ELF-1 (cell line): ENCODE measurements around the gene POU2AF3.
"Not testable (repeated sequence)": the region's sequence is repeated elsewhere in the genome, so short reads cannot be mapped to it uniquely, and the experiment has no call there.

ENCODE experiments used
- DNase-seq: peaks from one replicate; pipeline ENCODE4 v3.0.0-alpha.2; 2016; ENCODE audit warnings: low read depth, low spot score

The POU2AF3 gene, protein sequence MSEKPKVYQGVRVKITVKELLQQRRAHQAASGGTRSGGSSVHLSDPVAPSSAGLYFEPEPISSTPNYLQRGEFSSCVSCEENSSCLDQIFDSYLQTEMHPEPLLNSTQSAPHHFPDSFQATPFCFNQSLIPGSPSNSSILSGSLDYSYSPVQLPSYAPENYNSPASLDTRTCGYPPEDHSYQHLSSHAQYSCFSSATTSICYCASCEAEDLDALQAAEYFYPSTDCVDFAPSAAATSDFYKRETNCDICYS

DNA sequence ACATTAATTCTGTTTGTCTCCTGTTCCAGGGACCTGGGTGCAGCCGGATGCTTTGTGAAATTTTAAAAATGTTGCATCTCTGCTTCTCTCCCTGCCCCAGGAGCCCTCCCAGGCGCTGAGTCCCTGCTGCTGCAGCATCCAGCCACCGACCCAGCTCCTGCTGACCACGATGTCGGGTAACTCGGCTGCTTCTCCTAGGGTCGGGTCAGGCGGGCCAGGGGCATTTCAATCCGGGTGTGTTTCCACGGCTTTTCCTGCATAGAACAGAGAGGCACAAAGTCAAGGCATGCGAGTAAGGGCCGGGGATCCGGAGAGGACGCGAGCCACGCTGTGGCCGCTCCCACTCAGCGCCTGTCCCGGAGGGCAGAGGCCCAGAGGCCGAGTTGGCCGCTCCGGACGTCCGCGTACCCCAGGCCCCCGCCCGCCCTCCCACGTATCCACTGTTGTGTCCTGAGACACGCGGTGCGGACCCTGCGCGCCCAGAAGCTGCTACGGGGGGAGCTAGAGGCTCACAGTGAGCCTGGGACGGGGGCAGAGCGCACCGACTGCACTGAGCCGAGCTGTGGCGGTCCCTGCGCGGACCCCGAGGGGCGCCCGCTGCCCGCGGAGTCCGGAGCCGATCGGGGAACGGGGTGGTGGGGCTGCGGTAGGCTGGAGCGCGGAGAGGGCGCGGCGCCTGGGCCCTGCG, at the start of gene POU2AF3:
Gene POU2AF3 (plus strand): TSS at position 134 of the 688 bp plus-strand sequence. CDS start 36 bp downstream, at position 170.
- no peak for DNase-seq

DNA sequence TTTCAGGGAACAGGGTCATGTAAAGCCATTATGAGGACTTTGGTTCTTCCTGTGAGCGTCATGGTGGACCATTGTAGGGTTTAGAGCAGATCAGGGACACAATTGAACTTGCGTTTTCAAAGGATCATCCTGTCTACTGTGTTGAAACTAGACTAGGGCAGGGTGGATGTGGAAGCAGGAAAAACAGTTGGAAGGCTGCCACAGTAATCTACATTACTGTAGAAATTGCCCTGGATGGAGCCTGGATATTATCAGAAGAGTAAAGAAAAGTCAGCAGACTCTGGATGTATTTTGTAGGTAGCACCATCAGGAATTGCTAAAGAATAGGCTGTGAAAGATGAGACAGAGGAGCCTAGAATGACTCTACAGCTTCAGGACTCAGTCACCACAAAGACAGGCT, 47.4 kb upstream of the POU2AF3 start:
- no peak for DNase-seq

DNA sequence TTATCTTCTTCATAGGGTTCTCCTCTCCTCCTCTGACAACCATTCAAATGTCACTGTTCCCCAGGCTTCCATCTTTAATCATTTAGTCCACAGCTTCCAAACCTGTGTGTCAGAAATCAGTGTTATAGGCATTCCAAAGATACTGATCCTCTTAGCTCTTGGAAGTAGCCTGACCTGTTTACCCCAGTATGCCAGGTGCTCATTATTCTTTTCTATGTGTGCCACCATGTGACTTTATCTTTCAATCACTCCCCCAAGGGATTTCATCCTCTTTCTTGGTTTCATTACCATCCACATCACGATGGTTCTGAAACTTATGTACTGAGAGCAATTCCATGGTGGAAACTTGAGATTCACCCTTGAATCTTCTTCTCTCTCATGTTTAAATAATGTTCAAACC, 45.2 kb upstream of the POU2AF3 start:
- DNase-seq, result no peak

DNA sequence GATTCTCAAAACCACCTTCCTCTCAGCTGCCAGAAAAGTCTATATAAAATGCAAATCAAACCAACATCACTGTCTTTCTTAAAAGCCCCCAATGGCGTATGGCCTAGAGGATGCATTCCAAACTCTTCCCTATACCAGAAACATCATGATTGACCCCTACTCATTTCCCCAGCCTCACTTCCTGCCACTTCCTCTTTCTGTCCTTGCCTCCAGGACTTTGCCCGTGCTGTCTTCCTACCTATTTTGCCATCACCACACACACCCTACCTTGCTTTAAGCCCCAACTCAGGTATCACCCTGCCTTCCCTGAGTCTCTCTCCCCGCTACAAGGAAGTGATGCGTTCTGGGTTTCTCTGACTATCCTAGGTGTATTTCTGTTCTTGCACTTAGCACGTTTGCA, 44.7 kb upstream of the POU2AF3 start:
- no peak for DNase-seq

DNA sequence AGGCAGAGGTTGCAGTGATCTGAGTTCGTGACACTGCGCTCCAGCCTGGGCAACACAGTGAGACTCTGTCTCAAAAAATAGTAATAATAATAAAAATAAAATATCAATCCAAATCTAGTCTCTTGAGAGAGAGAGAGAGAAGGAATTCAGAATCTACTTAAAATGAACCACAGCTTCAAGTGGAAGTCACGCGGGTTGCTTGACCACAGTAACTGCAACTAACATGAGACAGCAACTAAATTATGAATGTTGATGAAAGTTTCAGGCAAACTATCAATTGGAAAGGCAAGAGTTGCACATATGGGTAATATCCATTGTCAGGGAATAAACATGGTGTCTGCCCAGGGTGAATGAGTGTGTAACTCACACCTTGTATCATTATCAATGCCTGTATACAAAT, 40.3 kb upstream of the POU2AF3 start:
- no peak for DNase-seq

DNA sequence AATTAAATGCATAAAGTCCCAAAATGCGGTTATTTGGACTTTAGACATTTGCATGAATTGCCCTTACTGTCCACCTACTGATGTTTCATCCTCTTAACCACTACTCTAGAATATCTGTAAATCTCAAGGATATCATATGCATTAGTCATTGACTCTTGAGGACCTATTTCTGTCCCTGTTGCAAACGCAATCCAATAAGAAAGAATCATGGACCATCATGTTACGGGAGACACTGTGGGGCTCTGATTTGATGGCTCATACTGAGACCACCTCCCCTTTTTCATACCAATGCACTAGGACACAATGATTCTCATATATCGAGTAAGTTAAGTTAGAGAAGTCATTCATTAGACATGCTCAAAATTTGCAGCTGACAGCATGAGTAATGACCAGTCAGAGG, 38.5 kb upstream of the POU2AF3 start:
- DNase-seq, result no peak

DNA sequence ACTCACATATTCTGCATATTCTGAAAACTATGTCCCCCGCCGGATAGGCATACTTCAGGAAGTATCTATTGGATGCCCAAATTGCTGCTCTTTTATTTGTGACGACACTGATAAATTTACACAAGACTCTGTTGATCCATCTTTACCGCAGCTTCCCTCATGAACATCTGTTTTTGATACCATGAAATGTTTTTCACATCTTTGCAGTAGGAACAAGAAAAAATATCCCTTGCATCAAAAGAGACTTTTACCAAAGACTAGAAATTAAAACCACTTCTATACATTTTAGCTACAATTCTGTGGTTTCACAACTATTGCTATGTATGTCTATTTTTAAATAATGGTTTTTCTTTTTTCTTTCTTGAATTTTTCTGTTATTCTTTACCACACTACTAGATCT, 37.5 kb upstream of the POU2AF3 start:
- no peak for DNase-seq

DNA sequence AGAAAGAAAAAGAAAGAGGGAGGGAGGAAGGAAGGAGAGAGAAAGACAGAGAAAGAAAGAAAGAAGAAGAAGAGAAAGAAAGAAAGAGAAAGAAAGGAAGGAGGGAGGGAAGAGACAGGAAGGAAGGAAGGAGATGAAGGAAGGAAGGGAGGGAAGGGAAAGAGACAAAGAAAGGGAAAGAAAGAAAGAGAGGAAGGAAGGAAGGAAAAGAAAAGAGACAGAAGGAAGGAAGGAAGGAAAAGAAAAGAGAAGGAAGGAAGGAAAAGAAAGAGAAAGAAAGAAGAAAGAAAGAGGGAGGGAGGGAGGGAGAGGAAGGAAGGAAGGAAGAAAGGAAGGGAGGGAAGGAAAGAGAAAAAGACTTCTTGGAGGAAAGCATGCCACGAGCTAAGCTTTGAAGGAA, 33.7 kb upstream of the POU2AF3 start:
- DNase-seq, result no peak

DNA sequence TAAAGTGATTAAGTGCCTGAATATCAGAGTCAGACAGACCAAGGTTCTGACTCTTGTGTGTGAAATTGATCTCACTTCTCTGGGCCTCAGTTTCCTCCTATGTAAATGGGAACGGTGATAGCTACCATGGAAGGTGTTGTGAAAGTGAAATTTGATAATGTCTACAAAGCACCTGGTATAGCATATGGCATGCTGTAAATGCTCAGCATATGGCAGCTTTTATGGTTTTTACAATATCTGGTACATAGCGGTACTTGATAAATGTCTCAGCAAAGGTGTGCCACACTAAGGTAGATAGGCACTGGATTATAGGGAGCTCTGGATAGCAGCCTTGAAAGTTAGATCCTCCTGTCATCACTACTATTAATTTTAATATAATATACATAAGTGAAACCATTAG, 32.9 kb upstream of the POU2AF3 start:
- no peak for DNase-seq

DNA sequence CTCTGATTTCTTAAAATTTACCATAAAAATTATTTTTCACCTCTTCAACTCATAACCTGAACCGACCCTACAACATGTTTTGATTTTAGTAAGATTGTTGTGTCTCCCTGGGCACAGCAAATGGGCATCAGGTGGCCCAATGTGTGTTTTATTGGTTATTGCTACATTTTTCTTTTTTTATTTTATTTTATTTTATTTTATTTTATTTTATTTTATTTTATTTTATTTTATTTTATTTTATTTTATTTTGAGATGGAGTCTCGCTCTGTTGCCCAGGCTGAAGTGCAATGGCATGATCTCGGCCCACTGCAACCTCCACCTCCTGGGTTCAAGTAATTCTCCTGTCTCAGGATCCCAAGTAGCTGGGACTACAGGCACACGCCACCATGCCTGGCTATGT, 30.0 kb upstream of the POU2AF3 start:
- not testable (repeated sequence) for DNase-seq

DNA sequence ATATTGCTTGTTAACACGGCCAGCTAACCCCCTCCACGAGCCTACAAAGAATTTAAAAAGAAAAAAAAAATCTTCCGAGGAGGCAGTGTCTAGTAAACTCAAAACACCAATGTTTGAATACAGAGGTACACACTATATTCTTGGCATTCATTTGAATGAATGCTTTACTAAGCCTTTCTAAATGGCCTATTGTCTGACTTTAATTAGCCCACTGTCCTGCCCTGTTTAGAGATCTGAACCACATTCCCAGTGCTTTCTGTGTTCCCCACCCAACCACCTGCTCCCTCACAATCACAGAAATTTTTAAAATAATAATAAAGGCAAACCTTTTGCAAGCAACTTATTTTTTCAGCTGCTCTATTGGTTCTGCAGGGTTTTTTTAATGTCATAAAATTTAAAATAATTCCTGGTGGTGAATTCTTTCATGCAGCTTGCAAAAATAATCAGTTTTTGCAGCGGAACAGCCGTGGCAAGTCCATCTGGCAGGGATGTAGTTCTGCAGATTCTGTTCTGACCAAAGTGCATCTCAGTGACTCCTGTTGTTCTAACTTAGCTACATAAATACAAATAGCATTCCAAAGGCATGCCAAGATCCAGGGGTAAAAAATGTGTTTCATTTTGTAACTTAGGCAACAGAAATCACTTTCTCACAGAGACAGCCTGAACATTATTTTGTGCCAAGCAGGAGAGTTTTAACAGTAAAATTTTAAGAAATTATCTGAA, 29.0 kb upstream of the POU2AF3 start:
- no peak for DNase-seq

DNA sequence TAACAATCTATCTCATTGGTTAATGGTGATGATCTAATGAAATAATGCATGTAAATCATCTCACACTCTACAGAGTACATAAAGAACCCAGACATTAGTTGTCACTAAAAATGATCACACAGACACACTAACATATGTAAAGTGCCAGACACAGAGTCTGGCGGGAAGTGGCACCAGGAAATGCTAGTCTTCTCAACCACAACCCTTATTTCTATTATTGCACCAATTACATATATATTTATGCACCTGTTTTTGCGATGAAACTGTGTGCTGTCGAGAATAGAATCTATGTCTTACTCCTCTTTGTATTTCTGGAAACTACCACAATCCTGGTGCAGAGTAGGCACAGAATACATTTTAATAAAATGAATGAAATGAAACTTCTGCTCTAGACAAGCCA, 25.9 kb upstream of the POU2AF3 start:
- no peak for DNase-seq

DNA sequence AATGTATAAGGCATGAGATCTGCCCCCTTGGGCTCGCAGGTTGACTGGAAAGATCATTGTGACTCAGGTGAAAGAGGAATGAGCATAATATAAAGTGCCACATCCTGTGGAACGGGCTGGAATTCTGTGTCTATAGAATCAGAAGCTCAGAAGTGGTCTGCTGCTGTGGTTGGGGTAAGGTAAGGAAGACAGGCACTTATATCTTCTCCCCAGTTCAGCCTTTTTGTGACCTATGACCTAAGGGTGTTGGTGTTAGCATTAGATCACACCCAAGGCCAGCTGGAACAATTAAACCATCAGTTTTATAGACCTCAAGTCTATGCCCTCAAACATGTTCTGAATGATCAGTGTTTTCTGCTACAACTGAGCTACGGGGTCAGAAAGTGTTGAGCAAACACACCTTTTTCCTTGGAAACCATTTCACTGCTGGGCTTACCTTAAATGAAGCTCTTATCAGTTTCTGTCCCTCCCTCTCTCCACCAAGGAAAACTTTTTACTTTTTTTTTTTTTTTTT, 15.7 kb upstream of the POU2AF3 start:
- DNase-seq, result no peak

DNA sequence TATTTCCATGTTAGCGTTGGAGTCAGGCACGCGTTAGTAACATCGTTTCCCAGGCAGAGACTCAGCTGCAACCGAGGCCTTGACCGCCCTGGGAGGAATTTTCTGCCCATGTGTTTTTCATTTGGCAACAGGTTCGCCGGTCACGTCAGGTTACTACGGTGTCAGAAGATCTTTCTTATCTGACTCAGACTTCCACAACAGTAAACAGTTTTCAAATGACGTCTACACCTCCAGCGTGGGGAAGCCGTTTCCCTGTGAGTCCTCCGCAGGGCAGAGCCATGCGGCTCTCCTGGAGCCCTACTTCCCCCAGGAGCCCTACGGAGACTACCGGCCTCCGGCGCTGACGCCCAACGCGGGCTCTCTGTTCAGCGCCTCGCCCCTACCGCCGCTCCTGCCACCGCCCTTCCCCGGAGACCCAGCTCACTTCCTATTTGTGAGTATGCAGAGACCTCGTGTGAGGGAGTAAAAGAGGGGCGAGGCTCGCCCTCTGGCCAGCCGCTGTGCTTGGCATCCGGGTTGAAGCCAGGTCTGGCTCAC, 14.3 kb upstream of the POU2AF3 start:
- peak; percentile 57 for DNase-seq

DNA sequence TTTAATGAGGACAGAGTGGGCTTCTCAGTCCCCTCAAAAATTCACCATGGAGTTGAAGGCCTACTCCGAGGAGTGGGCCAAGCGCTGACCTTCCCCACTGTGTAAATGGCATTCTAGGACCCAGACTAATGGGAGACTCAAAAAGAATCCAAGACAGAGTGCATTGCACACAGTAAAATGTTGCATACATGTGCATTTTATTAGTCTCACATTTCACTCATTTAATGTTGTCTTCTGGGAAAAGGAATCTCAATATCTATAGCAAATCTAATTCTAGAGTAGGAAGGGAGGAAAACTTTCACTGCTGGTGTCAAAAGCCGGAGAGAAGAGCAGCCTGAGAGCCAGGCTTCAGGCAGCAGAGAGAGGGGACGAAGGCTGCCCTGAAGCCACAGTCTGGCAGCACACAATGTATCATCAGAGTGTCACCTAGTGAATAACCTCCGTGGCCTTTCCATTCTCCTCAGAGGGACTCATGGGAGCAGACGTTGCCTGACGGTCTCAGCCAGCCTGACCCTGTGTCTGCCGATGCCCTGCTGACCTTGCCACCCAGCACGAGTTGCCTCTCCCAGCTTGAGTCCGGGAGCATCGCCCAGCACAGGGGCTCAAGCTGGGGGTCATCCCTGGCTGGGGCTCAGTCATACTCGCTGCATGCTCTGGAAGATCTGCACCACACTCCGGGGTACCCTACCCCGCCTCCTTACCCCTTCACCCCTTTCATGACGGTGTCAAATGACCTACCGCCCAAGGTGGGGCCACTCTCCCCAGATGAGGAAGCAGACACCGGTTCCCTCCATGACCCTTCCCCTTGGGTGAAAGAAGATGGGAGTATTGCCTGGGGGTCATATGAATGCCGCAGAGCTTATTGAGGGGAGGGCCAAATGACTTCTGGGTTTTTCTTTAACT, 12.9 kb upstream of the POU2AF3 start:
- no peak for DNase-seq

DNA sequence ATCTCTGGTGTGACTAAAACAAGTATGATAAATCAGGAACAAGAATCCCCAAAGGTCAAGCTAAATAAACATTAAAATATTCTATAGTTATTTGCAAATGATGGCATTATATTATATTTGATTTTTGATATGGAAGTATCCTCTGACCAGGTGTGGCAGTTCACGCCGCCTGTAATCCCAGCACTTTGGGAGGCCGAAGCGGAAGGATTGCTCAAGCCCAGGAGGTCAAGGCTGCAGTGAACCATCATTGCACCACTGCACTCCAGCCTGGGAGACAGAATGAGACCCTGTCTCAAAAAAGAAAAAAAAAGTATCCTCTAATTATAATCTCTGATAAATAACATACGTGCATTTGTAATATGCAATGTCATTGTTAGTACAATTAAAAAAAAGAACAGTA, 6.6 kb upstream of the POU2AF3 start:
- no peak for DNase-seq

DNA sequence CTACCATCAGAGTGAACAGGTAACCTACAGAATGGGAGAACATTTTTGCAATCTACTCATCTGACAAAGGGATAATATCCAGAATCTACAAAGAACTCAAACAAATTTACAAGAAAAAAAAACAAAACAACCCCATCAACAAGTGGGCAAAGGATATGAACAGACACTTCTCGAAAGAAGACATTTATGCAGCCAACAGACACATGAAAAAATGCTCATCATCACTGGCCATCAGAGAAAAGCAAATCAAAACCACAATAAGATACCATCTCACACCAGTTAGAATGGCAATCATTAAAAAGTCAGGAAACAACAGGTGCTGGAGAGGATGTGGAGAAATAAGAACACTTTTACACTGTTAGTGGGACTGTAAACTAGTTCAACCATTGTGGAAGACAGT, 5.9 kb upstream of the POU2AF3 start:
- not testable (repeated sequence) for DNase-seq

DNA sequence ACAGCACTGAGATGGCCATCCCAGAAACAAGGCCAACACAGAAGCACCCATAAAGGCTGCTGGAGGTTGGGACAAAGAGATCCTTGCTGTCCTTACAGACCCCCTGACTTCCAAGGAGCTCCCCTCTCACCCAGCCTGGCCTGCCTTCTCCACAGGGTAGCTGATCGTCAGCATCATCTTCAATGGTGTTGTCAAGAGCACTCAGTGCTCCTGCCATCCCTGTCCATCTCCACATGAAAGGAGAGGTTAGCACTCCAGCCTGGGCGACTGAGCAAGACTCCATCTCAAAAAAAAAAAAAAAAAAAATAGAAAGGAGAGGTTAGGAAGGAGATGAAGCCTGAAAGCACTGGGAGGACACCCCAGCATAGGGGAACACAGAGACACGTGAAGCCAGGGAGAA, 2.1 kb upstream of the POU2AF3 start:
- DNase-seq, result no peak

DNA sequence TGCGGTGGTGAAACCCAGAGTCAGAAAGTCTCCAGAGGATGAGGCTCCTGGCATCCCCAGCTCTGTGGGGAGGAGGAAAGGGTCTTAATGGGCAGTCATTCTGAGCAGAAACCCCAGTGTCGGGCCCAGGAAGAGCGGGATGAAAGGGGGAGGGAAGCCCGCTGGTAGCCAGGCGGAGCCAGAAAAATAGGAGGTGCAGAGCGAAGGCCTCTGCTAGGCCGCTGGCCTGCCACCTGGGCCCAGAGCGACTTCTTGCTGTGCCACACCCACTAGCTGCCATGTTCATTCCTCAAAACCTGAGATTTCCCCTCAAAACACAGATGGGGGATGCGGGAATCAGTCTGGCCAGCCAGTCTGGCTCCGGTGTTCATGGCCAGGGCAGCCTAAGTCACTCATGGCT, 650 bp upstream of the POU2AF3 start:
- DNase-seq, result no peak

DNA sequence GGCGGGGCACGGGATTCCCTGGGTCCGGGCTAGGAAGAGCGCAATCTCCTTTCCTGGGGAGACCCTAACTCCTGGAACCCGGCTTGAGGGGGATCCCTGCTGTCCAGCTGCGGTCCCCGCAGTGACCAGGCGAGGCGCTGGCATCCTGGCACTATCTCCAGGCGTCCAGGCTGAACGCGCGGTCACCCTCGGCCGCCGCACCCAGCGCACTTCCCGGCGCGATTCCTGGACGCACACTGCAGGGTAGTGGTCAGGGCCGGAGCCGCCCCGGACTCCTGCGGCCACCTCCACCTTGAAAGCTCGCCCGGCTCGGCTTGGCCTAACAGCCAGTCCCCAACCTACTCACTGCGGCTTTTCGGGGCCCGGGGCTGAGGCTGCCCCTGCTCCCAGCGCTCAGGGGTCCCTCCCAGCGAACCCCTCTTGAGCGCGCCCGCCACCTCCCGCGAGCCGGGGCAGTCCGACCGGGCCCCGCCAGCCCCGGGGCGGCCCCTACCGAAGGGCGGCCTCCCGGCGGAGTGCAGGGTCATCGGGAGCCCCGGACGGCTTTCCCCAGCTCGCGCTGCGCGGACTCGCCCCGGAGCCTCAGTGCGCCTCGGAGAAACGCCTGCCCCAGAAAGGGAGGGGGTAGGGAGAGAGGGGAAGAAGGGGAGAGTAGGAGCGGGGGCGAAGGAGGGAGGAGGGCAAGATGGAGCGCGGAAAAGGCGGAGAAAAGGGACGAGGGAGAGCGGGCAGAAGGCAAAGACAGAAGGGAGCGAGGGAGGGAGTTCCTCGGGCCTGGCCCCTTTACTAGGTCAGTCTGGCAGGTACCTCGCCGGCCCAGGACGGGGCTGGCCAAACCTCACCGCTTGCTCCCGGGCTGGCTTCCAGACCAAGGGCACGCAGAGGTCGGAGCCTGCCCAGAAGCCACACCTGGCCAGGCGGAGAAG, 1.0 kb downstream of the POU2AF3 start:
- peak; percentile 57 for DNase-seq
